Measurements from ENCODE around the gene KCNQ1.

The KCNQ1 gene

DNA sequence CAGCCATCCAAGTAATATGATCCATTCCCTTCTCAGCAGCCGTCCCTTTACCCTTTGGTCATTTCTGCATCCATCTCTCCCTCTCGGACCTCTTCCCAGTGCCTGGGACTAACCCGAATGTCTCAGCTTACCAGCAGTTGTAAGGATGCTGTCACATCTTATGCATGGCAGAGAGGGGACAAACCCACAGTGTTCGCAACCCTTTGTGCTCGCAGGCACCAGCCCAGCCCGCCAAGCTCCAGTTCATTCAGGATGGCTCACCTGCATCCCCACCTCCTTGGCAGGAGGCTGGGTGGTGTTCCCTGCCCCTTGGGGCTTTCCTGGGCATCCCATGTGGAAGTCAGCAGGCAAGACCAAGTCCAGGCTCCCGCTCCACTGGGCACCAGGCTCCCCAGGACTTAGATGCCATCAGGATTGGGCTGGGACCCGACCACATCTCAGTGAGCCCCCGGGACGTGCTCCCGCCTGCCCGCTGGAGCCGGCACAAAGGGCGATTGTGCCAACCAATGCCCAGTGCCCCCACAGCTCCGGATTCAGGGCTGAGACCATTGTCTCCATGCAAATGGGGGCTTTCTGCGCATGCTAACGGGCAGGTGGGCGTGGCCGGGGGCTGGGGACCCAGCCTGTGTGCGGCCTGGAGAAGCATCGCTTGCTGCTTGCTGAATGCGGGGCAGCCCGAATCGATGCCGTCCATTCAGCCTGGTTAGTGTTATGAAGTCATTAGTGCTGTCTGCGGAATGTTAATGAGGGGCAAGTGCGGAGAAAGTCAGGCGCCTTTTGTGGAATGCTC is 146.4 kb downstream of the KCNQ1 start:
- no peak overlapping the region for H3K27ac ChIP-seq (ENCODE audit: low read depth, low read length, severe bottlenecking)
- no peaks in the 10 kb centered on the region for H3K4me1 ChIP-seq (ENCODE audit: control insufficient read depth, insufficient read depth, low read length, poor library complexity, severe bottlenecking)
- 82 to 85% methylated on average over 22 to 28 of the region's 28 CpGs for WGBS, 2 experiments (ENCODE audit: insufficient coverage in 2 of 2)
- no peaks in the 10 kb centered on the region for H3K36me3 ChIP-seq (ENCODE audit: control insufficient read depth, insufficient read depth, low read length)
- H3K9me3 ChIP-seq (ENCODE audit: control insufficient read depth, low read length) = no peaks in the 10 kb centered on the region
- H3K4me3 ChIP-seq (ENCODE audit: extremely low read depth, insufficient read depth, low read length, poor library complexity, severe bottlenecking) = no peak overlapping the region

DNA sequence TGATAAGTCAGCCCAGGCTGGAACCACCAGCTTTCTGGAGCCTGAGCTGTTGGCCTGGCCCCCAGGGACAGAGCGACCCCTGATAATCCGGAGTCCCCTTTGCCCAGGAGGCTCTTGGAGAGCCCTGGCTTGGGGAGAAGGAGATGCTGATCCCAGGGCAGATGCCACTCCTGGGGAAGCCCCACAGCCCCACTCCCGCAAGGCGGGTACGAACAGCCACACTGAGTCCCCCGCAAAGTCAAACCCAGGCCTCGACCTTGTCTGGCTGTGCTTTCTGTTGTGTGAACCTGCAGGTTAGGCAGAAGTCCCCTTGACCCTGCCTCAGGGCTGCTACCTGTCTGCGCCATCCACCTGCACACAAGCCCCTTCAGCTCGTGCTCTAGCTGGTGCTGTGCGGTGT is 147.0 kb downstream of the KCNQ1 start:
- Histone ChIP-seq H3K4me3 (ENCODE audit: extremely low read depth, insufficient read depth, low read length, poor library complexity, severe bottlenecking) (no peak overlapping the region), H3K4me1 (ENCODE audit: control insufficient read depth, insufficient read depth, low read length, poor library complexity, severe bottlenecking) (no peaks in the 10 kb centered on the region), H3K9me3 (ENCODE audit: control insufficient read depth, low read length) (no peaks in the 10 kb centered on the region), H3K36me3 (ENCODE audit: control insufficient read depth, insufficient read depth, low read length) (no peaks in the 10 kb centered on the region), H3K27ac (ENCODE audit: low read depth, low read length, severe bottlenecking) (no peak overlapping the region)
- 83 to 94% methylated on average over 10 of the region's 10 CpGs for WGBS, 2 experiments (ENCODE audit: insufficient coverage in 2 of 2)

DNA sequence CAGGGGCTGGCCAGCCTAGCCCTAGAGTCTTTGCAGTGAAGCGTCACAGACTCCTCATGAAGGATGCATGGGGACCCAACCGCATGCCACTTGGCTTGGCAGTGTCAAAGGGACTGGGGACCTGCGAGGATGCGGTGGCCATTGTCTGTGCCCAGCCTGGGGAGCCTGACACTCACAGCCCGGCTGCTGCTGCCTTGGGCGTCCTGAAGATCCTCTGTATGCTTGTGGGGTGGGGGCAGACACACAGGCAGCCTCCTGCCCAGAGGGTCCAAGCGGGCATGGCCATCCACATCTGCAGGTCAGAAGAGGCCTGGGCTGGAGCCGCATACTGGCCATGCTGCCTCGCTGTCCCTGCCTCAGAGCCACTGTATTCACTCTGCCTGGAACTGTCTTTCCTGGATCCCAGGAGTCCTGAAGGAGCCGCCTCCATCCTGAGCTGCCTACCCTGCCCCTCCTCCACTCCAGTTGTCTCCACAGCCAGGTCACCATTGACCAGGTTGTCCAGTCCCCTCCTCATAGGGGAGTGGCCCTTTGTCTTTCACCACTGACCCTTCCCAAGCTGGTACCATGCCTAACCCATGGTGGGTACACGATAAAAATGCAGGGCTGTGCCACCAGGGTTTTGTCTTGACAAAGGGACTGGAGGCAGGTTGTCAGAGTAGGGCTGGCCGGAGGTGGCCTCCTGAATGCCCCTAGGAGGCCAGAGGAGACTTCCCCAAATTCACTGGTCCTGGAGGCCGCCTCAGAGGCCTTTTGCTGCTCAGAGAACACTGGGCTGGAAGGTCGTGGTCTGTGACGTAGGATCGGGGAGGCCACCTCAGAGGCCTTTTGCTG is 148.0 kb downstream of the KCNQ1 start:
- H3K4me1 ChIP-seq (ENCODE audit: control insufficient read depth, insufficient read depth, low read length, poor library complexity, severe bottlenecking) = no peaks in the 10 kb centered on the region
- H3K36me3 ChIP-seq (ENCODE audit: control insufficient read depth, insufficient read depth, low read length) = no peaks in the 10 kb centered on the region
- 88 to 89% methylated on average over 11 to 15 of the region's 16 CpGs for WGBS, 2 experiments (ENCODE audit: insufficient coverage in 2 of 2)
- H3K27ac ChIP-seq (ENCODE audit: low read depth, low read length, severe bottlenecking) = no peak overlapping the region
- H3K4me3 ChIP-seq (ENCODE audit: extremely low read depth, insufficient read depth, low read length, poor library complexity, severe bottlenecking) = no peak overlapping the region
- no peaks in the 10 kb centered on the region for H3K9me3 ChIP-seq (ENCODE audit: control insufficient read depth, low read length)

DNA sequence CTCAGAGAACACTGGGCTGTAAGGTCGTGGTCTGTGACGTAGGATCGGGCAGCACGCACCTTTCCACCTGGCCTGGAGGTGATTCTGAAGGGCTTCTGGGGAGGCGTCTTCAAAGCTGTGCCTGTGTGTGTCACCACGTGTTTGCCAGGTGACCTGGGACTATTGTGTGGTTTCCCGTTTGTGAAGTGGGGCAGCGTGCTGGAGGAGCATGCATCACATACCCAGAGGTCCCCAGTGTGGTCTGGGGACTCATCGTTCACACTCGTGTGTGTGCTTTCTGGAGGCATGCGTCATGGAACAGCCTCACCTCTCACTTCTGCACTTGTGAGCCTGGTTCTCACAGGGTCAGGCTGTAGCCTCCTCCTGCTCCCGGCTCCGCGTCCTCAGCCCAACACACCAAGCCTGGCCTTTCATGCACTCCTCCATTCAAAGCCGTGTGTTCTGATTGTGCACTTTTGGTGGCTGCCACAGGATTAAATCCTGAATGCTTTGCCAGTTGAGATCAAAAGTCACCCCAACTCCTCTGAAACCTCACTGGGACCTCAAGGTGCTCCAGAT is 148.7 kb downstream of the KCNQ1 start:
- Histone ChIP-seq H3K36me3 (ENCODE audit: control insufficient read depth, insufficient read depth, low read length) (no peaks in the 10 kb centered on the region), H3K9me3 (ENCODE audit: control insufficient read depth, low read length) (no peaks in the 10 kb centered on the region), H3K27ac (ENCODE audit: low read depth, low read length, severe bottlenecking) (no peak overlapping the region), H3K4me3 (ENCODE audit: extremely low read depth, insufficient read depth, low read length, poor library complexity, severe bottlenecking) (no peak overlapping the region), H3K4me1 (ENCODE audit: control insufficient read depth, insufficient read depth, low read length, poor library complexity, severe bottlenecking) (no peaks in the 10 kb centered on the region)
- 87 to 89% methylated on average over 14 of the region's 15 CpGs for WGBS, 2 experiments (ENCODE audit: insufficient coverage in 2 of 2)

DNA sequence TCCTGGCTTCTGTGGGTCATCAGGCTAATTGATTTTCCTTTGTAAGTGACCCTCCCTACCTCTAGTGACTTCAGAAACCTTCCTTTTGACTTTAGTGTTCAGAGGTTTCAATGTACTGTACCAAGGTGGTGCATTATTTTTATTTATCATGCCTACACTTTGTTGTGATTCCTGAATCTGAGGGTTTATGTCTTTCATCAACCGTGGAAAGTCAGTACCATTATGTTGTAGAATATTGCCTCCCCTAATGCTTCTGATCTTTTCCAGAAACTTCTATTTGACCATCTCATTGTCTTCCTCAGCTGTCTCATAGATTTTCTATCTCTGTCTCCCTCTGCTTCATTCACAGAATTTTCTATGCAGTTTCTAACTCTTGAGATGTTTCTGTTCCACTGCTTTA is 149.5 kb downstream of the KCNQ1 start:
- H3K4me3 ChIP-seq (ENCODE audit: extremely low read depth, insufficient read depth, low read length, poor library complexity, severe bottlenecking) = no peak overlapping the region
- no peaks in the 10 kb centered on the region for H3K4me1 ChIP-seq (ENCODE audit: control insufficient read depth, insufficient read depth, low read length, poor library complexity, severe bottlenecking)
- H3K9me3 ChIP-seq (ENCODE audit: control insufficient read depth, low read length) = no peaks in the 10 kb centered on the region
- no CpG with 5 or more reads among the region's 1 CpG for WGBS, 2 experiments (ENCODE audit: insufficient coverage in 2 of 2)
- no peak overlapping the region for H3K27ac ChIP-seq (ENCODE audit: low read depth, low read length, severe bottlenecking)
- H3K36me3 ChIP-seq (ENCODE audit: control insufficient read depth, insufficient read depth, low read length) = no peaks in the 10 kb centered on the region

DNA sequence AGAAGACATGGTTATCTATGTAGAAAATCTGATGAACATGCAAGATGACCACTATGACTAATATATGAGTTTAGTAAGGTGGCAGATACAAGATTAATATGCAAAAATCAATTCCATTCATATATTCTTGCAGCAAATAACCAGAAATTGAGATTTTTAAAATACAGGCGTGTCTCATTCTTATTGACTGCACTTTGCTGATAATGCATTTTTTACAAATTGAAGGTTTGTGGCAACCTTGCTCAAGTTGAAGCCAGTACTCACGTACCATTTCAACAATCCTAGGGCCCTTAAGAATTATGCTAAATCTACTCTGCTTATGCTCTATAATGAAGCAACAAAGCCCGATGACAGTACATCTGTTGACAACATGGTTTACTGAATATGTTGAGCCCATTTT is 150.4 kb downstream of the KCNQ1 start:
- Histone ChIP-seq H3K4me1 (ENCODE audit: control insufficient read depth, insufficient read depth, low read length, poor library complexity, severe bottlenecking) (no peaks in the 10 kb centered on the region), H3K36me3 (ENCODE audit: control insufficient read depth, insufficient read depth, low read length) (no peaks in the 10 kb centered on the region), H3K27ac (ENCODE audit: low read depth, low read length, severe bottlenecking) (no peak overlapping the region), H3K4me3 (ENCODE audit: extremely low read depth, insufficient read depth, low read length, poor library complexity, severe bottlenecking) (no peak overlapping the region), H3K9me3 (ENCODE audit: control insufficient read depth, low read length) (no peaks in the 10 kb centered on the region)
- WGBS, 2 experiments (ENCODE audit: insufficient coverage in 2 of 2) = 89 to 96% methylated on average over 3 of the region's 3 CpGs

DNA sequence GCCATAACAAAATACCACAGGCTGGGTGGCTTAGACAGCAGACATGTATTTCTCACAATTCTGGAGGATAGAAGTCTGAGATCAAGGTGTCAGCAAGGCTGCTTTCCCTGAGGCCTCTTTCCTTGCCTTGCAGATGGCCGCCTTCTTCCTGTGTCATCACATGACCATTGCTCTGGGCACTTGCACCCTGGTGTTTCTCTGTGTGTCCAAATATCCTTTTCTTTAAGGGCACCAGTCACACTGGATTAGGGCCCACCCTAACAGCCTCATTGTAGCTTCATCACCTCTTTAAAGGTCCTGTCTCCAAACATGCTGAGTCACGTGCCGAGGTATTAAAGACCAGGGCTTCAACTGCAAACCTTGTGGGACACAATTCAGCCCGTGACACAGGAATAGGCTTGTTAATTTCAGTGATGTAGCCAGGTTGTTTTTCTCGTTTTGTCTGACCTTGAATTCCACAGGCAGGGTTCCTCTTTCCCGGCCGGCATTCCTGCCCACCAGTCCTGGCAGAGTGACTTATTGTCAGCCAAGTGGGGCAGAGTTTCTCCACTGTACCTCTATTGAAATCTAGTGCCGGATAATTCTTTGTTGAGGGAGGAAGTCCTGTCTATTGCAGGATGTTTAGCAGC is 154.9 kb downstream of the KCNQ1 start:
- Histone ChIP-seq H3K4me1 (ENCODE audit: control insufficient read depth, insufficient read depth, low read length, poor library complexity, severe bottlenecking) (no peaks in the 10 kb centered on the region), H3K4me3 (ENCODE audit: extremely low read depth, insufficient read depth, low read length, poor library complexity, severe bottlenecking) (no peak overlapping the region), H3K36me3 (ENCODE audit: control insufficient read depth, insufficient read depth, low read length) (no peaks in the 10 kb centered on the region), H3K9me3 (ENCODE audit: control insufficient read depth, low read length) (no peaks in the 10 kb centered on the region), H3K27ac (ENCODE audit: low read depth, low read length, severe bottlenecking) (no peak overlapping the region)
- 69 to 83% methylated on average over 4 to 8 of the region's 8 CpGs for WGBS, 2 experiments (ENCODE audit: insufficient coverage in 2 of 2)

DNA sequence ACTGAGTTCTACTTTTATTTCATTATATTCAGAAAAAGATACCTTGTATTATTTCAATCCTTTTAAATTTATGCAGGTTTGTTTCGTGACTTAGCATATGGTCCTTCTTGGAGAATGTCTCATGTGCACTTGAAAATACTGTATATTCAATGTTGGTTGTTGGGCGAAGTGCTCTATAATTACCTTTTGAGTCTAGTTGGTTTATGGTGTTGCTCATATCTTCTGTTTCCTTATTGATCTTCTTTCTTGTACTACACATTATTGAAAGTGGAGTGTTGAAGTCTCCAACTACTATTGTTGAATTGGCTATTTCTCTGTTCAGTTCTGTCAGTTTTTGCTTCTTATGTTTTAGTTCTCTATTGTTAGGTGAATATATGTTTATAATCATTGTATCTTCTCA is 164.5 kb downstream of the KCNQ1 start:
- no CpG with 5 or more reads among the region's 2 CpGs for WGBS, 2 experiments (ENCODE audit: insufficient coverage in 2 of 2)
- Histone ChIP-seq H3K36me3 (ENCODE audit: control insufficient read depth, insufficient read depth, low read length) (no peaks in the 10 kb centered on the region), H3K4me1 (ENCODE audit: control insufficient read depth, insufficient read depth, low read length, poor library complexity, severe bottlenecking) (no peaks in the 10 kb centered on the region), H3K27ac (ENCODE audit: low read depth, low read length, severe bottlenecking) (no peak overlapping the region), H3K4me3 (ENCODE audit: extremely low read depth, insufficient read depth, low read length, poor library complexity, severe bottlenecking) (no peak overlapping the region), H3K9me3 (ENCODE audit: control insufficient read depth, low read length) (no peaks in the 10 kb centered on the region)

DNA sequence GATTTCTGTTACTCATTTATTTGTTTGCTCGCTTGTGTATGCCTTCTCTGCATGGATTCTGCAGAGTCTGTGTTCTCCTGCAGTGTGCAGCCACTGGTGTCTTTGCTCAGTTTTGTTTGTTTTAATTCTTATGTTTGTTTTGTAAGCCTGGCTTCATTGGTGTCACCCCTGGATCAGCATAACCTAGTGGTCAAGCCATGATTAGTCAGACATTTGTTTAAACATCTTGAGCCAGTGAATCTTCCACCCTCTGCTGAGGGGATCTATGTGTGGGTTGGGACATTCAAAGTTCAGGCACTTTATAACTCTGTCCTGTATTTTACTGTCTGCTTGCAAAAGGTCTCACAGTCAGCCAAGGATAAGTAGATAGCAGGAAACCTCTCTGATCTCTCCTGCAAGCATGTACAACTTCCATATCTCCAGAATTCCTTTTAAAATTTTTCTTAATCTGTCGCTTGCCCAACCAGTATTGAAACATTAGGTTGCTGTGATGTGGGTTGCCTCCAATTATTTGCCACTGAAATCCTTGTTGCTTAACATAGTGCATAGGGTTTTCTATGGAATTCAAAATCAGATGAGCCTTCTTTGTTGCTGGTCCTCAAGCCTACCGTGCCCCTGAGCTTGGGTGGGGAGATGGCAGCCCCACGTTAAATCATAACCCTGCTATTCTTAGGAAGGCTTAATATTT is 168.2 kb downstream of the KCNQ1 start:
- no peaks in the 10 kb centered on the region for H3K9me3 ChIP-seq (ENCODE audit: control insufficient read depth, low read length)
- WGBS, 2 experiments (ENCODE audit: insufficient coverage in 2 of 2) = 70 to 71% methylated on average over 1 to 2 of the region's 4 CpGs
- H3K27ac ChIP-seq (ENCODE audit: low read depth, low read length, severe bottlenecking) = no peak overlapping the region
- H3K36me3 ChIP-seq (ENCODE audit: control insufficient read depth, insufficient read depth, low read length) = no peaks in the 10 kb centered on the region
- no peaks in the 10 kb centered on the region for H3K4me1 ChIP-seq (ENCODE audit: control insufficient read depth, insufficient read depth, low read length, poor library complexity, severe bottlenecking)
- H3K4me3 ChIP-seq (ENCODE audit: extremely low read depth, insufficient read depth, low read length, poor library complexity, severe bottlenecking) = no peak overlapping the region

DNA sequence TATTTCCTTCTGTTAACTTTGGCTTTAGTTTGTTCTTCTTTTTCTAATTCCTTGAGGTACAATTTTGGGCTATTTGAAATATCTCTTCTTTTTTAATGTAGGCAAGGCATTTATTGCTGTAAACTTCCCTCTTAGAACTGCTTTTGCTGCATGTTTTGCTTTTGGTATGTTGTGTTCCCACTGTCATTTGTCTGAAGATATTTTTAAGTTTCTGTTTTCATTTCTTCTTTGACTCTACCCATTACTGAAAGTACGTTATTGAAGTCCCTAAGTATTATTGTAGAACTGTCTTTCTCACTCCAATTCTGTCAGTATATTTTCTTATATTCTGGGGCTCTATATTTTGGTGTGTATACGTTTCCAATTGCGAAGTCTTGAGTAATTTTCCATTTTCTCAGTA is 177.1 kb downstream of the KCNQ1 start:
- Histone ChIP-seq H3K9me3 (ENCODE audit: control insufficient read depth, low read length) (no peaks in the 10 kb centered on the region), H3K4me3 (ENCODE audit: extremely low read depth, insufficient read depth, low read length, poor library complexity, severe bottlenecking) (no peak overlapping the region), H3K4me1 (ENCODE audit: control insufficient read depth, insufficient read depth, low read length, poor library complexity, severe bottlenecking) (no peaks in the 10 kb centered on the region), H3K27ac (ENCODE audit: low read depth, low read length, severe bottlenecking) (no peak overlapping the region), H3K36me3 (ENCODE audit: control insufficient read depth, insufficient read depth, low read length) (no peaks in the 10 kb centered on the region)
- no CpG with 5 or more reads among the region's 3 CpGs for WGBS, 2 experiments (ENCODE audit: insufficient coverage in 2 of 2)

Data from mesodermal cell (in vitro differentiated cells).